HepG2 (cell line): ENCODE data around the gene AMIGO3. TPM values are rescaled to one million over a fixed set of nuclear protein-coding genes. Genes with fewer than 3 reads are reported as not detected.

Source experiments
- CREB1 ChIP-seq, 2 experiments: fragments of 450-650 bp in 1 of 2; IDR thresholded peaks; 2 replicates each; pipeline ENCODE4 v1.6.1; 2016 to 2017; ENCODE audit warnings: control low read depth in 1 of 2, mild to moderate bottlenecking in 1 of 2, missing compliant biosample characterization in 1 of 2, missing genetic modification characterization in 1 of 2
- FOXK1 ChIP-seq: sonication (generic); formaldehyde crosslinking; IDR thresholded peaks from 2 replicates; pipeline ENCODE4 v1.4.0; 2020; ENCODE audit warnings: low read depth, missing genetic modification reagents, borderline replicate concordance
- HCFC1 ChIP-seq: fragments of 150-350 bp; IDR thresholded peaks from 2 replicates; pipeline ENCODE4 v1.6.1; 2014; ENCODE audit warnings: low read depth, low read length
- KDM2A ChIP-seq: sonication (generic); formaldehyde crosslinking; IDR thresholded peaks from 2 replicates; pipeline ENCODE4 v1.4.0; 2020; ENCODE audit warnings: low read depth, missing genetic modification reagents, borderline replicate concordance
- KLF16 ChIP-seq, 2 experiments: sonication (generic) in 1 of 2; formaldehyde crosslinking in 1 of 2; IDR thresholded peaks; 2 replicates each; pipeline versions ENCODE4 v1.6.1 to v1.8.0; 2016 to 2023; ENCODE audit warnings: missing genetic modification reagents in 2 of 2, missing compliant biosample characterization in 1 of 2
- NFIC ChIP-seq: IDR thresholded peaks from 2 replicates; pipeline ENCODE4 v1.6.1; 2012; ENCODE audit warnings: mild to moderate bottlenecking, low read length, inconsistent platforms
- NFYB ChIP-seq: sonication (generic); formaldehyde crosslinking; IDR thresholded peaks from 2 replicates; pipeline ENCODE4 v1.4.0; 2020; ENCODE audit warnings: missing genetic modification reagents
- PAXIP1 ChIP-seq: sonication (generic); formaldehyde crosslinking; conservative IDR thresholded peaks from 2 replicates; pipeline ENCODE4 v1.4.0; 2020; ENCODE audit warnings: mild to moderate bottlenecking, missing genetic modification reagents, moderate library complexity
- RARA ChIP-seq: IDR thresholded peaks from 2 replicates; pipeline ENCODE4 v1.6.1; 2016; ENCODE audit warnings: missing genetic modification reagents, missing compliant biosample characterization
- SMYD3 ChIP-seq: sonication (generic); formaldehyde crosslinking; IDR thresholded peaks from 2 replicates; pipeline ENCODE4 v1.8.1; 2023; ENCODE audit warnings: mild to moderate bottlenecking, missing genetic modification reagents
- TSC22D2 ChIP-seq: sonication (generic); formaldehyde crosslinking; IDR thresholded peaks from 2 replicates; pipeline ENCODE4 v1.5.1; 2020; ENCODE audit warnings: missing genetic modification reagents, mild to moderate bottlenecking, borderline replicate concordance
- ZBTB25 ChIP-seq: IDR thresholded peaks from 2 replicates; pipeline ENCODE4 v1.6.1; 2018; ENCODE audit warnings: missing genetic modification reagents
- ZBTB34 ChIP-seq: sonication (generic); formaldehyde crosslinking; IDR thresholded peaks from 2 replicates; pipeline ENCODE4 v1.8.0; 2022; ENCODE audit warnings: mild to moderate bottlenecking, missing genetic modification reagents
- ZBTB39 ChIP-seq: sonication (generic); formaldehyde crosslinking; IDR thresholded peaks from 2 replicates; pipeline ENCODE4 v1.5.0; 2020; ENCODE audit warnings: missing genetic modification reagents
- ZFY ChIP-seq: sonication (generic); formaldehyde crosslinking; IDR thresholded peaks from 2 replicates; pipeline ENCODE4 v1.4.0; 2020; ENCODE audit warnings: missing genetic modification reagents
- ZNF280B ChIP-seq: sonication (generic); formaldehyde crosslinking; IDR thresholded peaks from 2 replicates; pipeline ENCODE4 v1.5.0; 2020; ENCODE audit warnings: missing genetic modification reagents, mild to moderate bottlenecking, borderline replicate concordance
- polyA plus RNA-seq, 8 experiments: library from polyadenylated mRNA; depleted of rRNA in 3 of 8; stranded (reverse) in 7 of 8; unstranded in 1 of 8; fragments of >200 nt; fragmentation: Illumina TruSeq in 4 of 8; extraction: Trizol in 4 of 8; gene quantifications; 2 replicates each; pipeline versions ENCODE4 v1.2.1 to v1.2.3, GENCODE V29; 2011 to 2016; ENCODE audit warnings: low read depth in 4 of 8, missing spikeins in 1 of 8, mixed read lengths in 1 of 8; ENCODE audit not compliant: insufficient read depth in 1 of 8
- total RNA-seq, 5 experiments: library from RNA; depleted of rRNA; stranded (reverse); fragments of >200 nt; fragmentation: Illumina TruSeq; extraction: Trizol; gene quantifications; 2 replicates each; pipeline ENCODE4 v1.2.3, GENCODE V29; 2016; ENCODE audit warnings: low read depth in 1 of 5

Gene AMIGO3
- total and polyA plus RNA-seq, 2 of the 13 experiments (the other 11 are each of a cell fraction or from before 2014, with no cell fraction given) = 0.35 TPM; not detected in 1

GRCh38 chr3:49688338-49689045, 31.0 kb downstream of the AMIGO3 start (continued):
- TF ChIP-seq ZBTB39 (CRISPR knock-in tag) = peak; percentile 67; the same call in 1 of the 2 replicates
- 0 out of 2 replicates have a peak, but pooled peaks have one; percentile 41 for TF ChIP-seq NFIC
- peak; percentile 76 for TF ChIP-seq PAXIP1 (CRISPR knock-in tag)
- TF ChIP-seq CREB1 (IDR thresholded peaks at IDR 0.05) = peak; percentile 36; the same call in 1 of the 2 replicates
- TF ChIP-seq CREB1 (CRISPR knock-in tag; IDR thresholded peaks at IDR 0.05) = peak; percentile 63
- TF ChIP-seq HCFC1 = 0 out of 2 replicates have a peak, but pooled peaks have one; percentile 22
- TF ChIP-seq ZFY (CRISPR knock-in tag) = peak; percentile 80
- TF ChIP-seq SMYD3 = 0 out of 2 replicates have a peak, but pooled peaks have one; percentile 54
- peak; percentile 67 for TF ChIP-seq NFYB (CRISPR knock-in tag)
- TF ChIP-seq FOXK1 (CRISPR knock-in tag) = peak; percentile 18; the same call in 1 of the 2 replicates
- 0 out of 2 replicates have a peak, but pooled peaks have one; percentile 21 for TF ChIP-seq ZNF280B (CRISPR knock-in tag)
- TF ChIP-seq KDM2A (CRISPR knock-in tag) = peak; percentile 69
- TF ChIP-seq RARA (CRISPR knock-in tag) = peak; percentile 71
- peak; percentile 37; the same call in 1 of the 2 replicates for TF ChIP-seq ZBTB25 (CRISPR knock-in tag)
- 0 out of 2 replicates have a peak, but pooled peaks have one; percentile 29 for TF ChIP-seq ZBTB34 (CRISPR knock-in tag)
- TF ChIP-seq TSC22D2 (CRISPR knock-in tag) = peak; percentile 59; the same call in 1 of the 2 replicates
- TF ChIP-seq KLF16 (CRISPR knock-in tag; IDR thresholded peaks at IDR 0.05) = peak in 1 of 2 experiments; percentile 43; a peak in 1 of 4 replicates
